ENCODE results near the gene SF3A2.

The SF3A2 gene

GRCh38 chr19:2269244-2270156 lies 32.9 kb downstream of the SF3A2 start:
- Histone ChIP-seq H3K36me3 (ENCODE audit: insufficient read depth, insufficient read length, low read length) (peaks cover 39% of the 10 kb centered on the region), H3K27me3 (ENCODE audit: insufficient read depth, insufficient read length) (no peaks in the 10 kb centered on the region), H3K9me3 (ENCODE audit: insufficient read depth, low read length) (no peaks in the 10 kb centered on the region), H3K4me1 (ENCODE audit: insufficient read depth, insufficient read length) (peaks cover 19% of the 10 kb centered on the region), H3K9ac (ENCODE audit: insufficient read length, low read depth) (peak overlapping the region; percentile 100), H3K4me3 (ENCODE audit: insufficient read length, low read depth) (peak overlapping the region; percentile 100)
- TF ChIP-seq YY1 (IDR thresholded peaks at IDR 0.05; ENCODE audit: insufficient read depth, insufficient read length), result peak; percentile 89
- no peak for TF ChIP-seq SUZ12 (IDR thresholded peaks at IDR 0.05; ENCODE audit: extremely low read depth, insufficient read depth, insufficient read length)
- TF ChIP-seq ZNF274 (IDR thresholded peaks at IDR 0.05; ENCODE audit: low read depth, low read length), result no peak
- peak; percentile 93 for DNase-seq (ENCODE audit: low read depth, low spot score)

GRCh38 chr19:2270157-2270422 lies 33.5 kb downstream of the SF3A2 start:
- H3K36me3 ChIP-seq (ENCODE audit: insufficient read depth, insufficient read length, low read length), result peaks cover 39% of the 10 kb centered on the region
- no peaks in the 10 kb centered on the region for H3K9me3 ChIP-seq (ENCODE audit: insufficient read depth, low read length)
- TF ChIP-seq SUZ12 (IDR thresholded peaks at IDR 0.05; ENCODE audit: extremely low read depth, insufficient read depth, insufficient read length) (no peak), YY1 (IDR thresholded peaks at IDR 0.05; ENCODE audit: insufficient read depth, insufficient read length) (no peak)
- peak overlapping the region; percentile 100 for H3K4me3 ChIP-seq (ENCODE audit: insufficient read length, low read depth)
- DNase-seq (ENCODE audit: low read depth, low spot score), result no peak
- peaks cover 21% of the 10 kb centered on the region for H3K4me1 ChIP-seq (ENCODE audit: insufficient read depth, insufficient read length)
- peak overlapping the region; percentile 100 for H3K9ac ChIP-seq (ENCODE audit: insufficient read length, low read depth)
- no peaks in the 10 kb centered on the region for H3K27me3 ChIP-seq (ENCODE audit: insufficient read depth, insufficient read length)

- Histone ChIP-seq H3K36me3 (ENCODE audit: insufficient read depth, insufficient read length, low read length) (peaks cover 39% of the 10 kb centered on the region), H3K9me3 (ENCODE audit: insufficient read depth, low read length) (no peaks in the 10 kb centered on the region), H3K4me3 (ENCODE audit: insufficient read length, low read depth) (peak overlapping the region; percentile 100), H3K27me3 (ENCODE audit: insufficient read depth, insufficient read length) (no peaks in the 10 kb centered on the region), H3K4me1 (ENCODE audit: insufficient read depth, insufficient read length) (peaks cover 26% of the 10 kb centered on the region), H3K9ac (ENCODE audit: insufficient read length, low read depth) (peak overlapping the region; percentile 100)
- TF ChIP-seq ZNF274 (IDR thresholded peaks at IDR 0.05; ENCODE audit: low read depth, low read length), result no peak
- TF ChIP-seq SUZ12 (IDR thresholded peaks at IDR 0.05; ENCODE audit: extremely low read depth, insufficient read depth, insufficient read length), result no peak
- TF ChIP-seq YY1 (IDR thresholded peaks at IDR 0.05; ENCODE audit: insufficient read depth, insufficient read length), result no peak
- no peak for DNase-seq (ENCODE audit: low read depth, low spot score)
Measured at GRCh38 chr19:2270423-2271233, 34.0 kb downstream of the SF3A2 start.

GRCh38 chr19:2271234-2272103 lies 34.8 kb downstream of the SF3A2 start:
- Histone ChIP-seq H3K4me1 (ENCODE audit: insufficient read depth, insufficient read length) (peaks cover 33% of the 10 kb centered on the region), H3K9me3 (ENCODE audit: insufficient read depth, low read length) (no peaks in the 10 kb centered on the region), H3K4me3 (ENCODE audit: insufficient read length, low read depth) (peak overlapping the region; percentile 100), H3K9ac (ENCODE audit: insufficient read length, low read depth) (peak overlapping the region; percentile 95), H3K36me3 (ENCODE audit: insufficient read depth, insufficient read length, low read length) (peaks cover 40% of the 10 kb centered on the region), H3K27me3 (ENCODE audit: insufficient read depth, insufficient read length) (no peaks in the 10 kb centered on the region)
- no peak for DNase-seq (ENCODE audit: low read depth, low spot score)
- TF ChIP-seq SUZ12 (IDR thresholded peaks at IDR 0.05; ENCODE audit: extremely low read depth, insufficient read depth, insufficient read length) (no peak), YY1 (IDR thresholded peaks at IDR 0.05; ENCODE audit: insufficient read depth, insufficient read length) (no peak), ZNF274 (IDR thresholded peaks at IDR 0.05; ENCODE audit: low read depth, low read length) (no peak)

- Histone ChIP-seq H3K9me3 (ENCODE audit: insufficient read depth, low read length) (no peaks in the 10 kb centered on the region), H3K4me1 (ENCODE audit: insufficient read depth, insufficient read length) (peaks cover 30% of the 10 kb centered on the region), H3K9ac (ENCODE audit: insufficient read length, low read depth) (peak overlapping the region; percentile 57), H3K36me3 (ENCODE audit: insufficient read depth, insufficient read length, low read length) (peaks cover 43% of the 10 kb centered on the region), H3K4me3 (ENCODE audit: insufficient read length, low read depth) (peak overlapping the region; percentile 13), H3K27me3 (ENCODE audit: insufficient read depth, insufficient read length) (no peaks in the 10 kb centered on the region)
- no peak for TF ChIP-seq ZNF274 (IDR thresholded peaks at IDR 0.05; ENCODE audit: low read depth, low read length)
- no peak for TF ChIP-seq SUZ12 (IDR thresholded peaks at IDR 0.05; ENCODE audit: extremely low read depth, insufficient read depth, insufficient read length)
- TF ChIP-seq YY1 (IDR thresholded peaks at IDR 0.05; ENCODE audit: insufficient read depth, insufficient read length), result no peak
- peak; percentile 80 for DNase-seq (ENCODE audit: low read depth, low spot score)
Measured at GRCh38 chr19:2273356-2274184, 36.9 kb downstream of the SF3A2 start.

- Histone ChIP-seq H3K9ac (ENCODE audit: insufficient read length, low read depth) (peak overlapping the region; percentile 16), H3K36me3 (ENCODE audit: insufficient read depth, insufficient read length, low read length) (peaks cover 43% of the 10 kb centered on the region), H3K4me1 (ENCODE audit: insufficient read depth, insufficient read length) (peaks cover 30% of the 10 kb centered on the region), H3K27me3 (ENCODE audit: insufficient read depth, insufficient read length) (no peaks in the 10 kb centered on the region), H3K9me3 (ENCODE audit: insufficient read depth, low read length) (no peaks in the 10 kb centered on the region), H3K4me3 (ENCODE audit: insufficient read length, low read depth) (no peak overlapping the region)
- DNase-seq (ENCODE audit: low read depth, low spot score), result no peak
- TF ChIP-seq ZNF274 (IDR thresholded peaks at IDR 0.05; ENCODE audit: low read depth, low read length), result no peak
Measured at GRCh38 chr19:2274185-2274711, 37.6 kb downstream of the SF3A2 start.
